ENCODE data around the gene ZNF263.

The ZNF263 gene

GRCh38 chr16:3295783-3296182 is 12.5 kb downstream of the ZNF263 start:
- H3K9me3 ChIP-seq (ENCODE audit: control insufficient read depth, insufficient read depth, low read depth, low read length) = no peaks in the 10 kb centered on the region; the same call in 1 of the 2 replicates

DNA sequence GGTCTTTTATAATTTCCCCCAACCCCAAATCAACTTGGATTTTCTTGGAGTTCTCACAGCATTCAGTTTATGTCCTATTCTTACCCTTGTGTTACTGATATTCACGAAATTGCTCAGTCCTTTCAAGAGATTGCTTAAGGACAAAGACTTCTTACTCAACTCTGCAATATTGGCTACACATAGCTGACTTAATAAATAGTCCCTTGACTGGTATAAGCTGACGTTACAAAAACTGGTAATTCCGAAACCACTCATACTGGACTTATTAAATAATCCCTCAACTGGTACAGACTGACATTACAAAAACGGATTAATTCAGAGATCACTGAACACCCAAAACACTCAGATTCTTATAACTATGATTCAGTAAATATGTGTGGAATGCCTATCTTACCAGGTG is 21.1 kb downstream of the ZNF263 start:
- H3K4me1 ChIP-seq (ENCODE audit: control insufficient read depth, insufficient read depth, low read length) = no peaks in the 10 kb centered on the region
- H3K27ac ChIP-seq (ENCODE audit: extremely low read depth, low read depth, low read length) = no peak overlapping the region
- CTCF ChIA-PET = interaction anchor here (0.7 to 1.4 kb wide), 4 partner anchors 10 to 675 kb away, joined by 3 to 4 read pairs (median 4); no protein-coding TSS in a partner anchor
- TF ChIP-seq KLF7 (tag by site-specific recombination; IDR thresholded peaks at IDR 0.05; ENCODE audit: borderline replicate concordance) = no peak
- TF ChIP-seq ZNF785 (tag by site-specific recombination; IDR thresholded peaks at IDR 0.05) = no peak
- TF ChIP-seq YY1 (tag by site-specific recombination; IDR thresholded peaks at IDR 0.05) = no peak
- TF ChIP-seq TRIM28 (IDR thresholded peaks at IDR 0.05; ENCODE audit: borderline replicate concordance, low read length) = no peak
- TF ChIP-seq, protein P1, sequence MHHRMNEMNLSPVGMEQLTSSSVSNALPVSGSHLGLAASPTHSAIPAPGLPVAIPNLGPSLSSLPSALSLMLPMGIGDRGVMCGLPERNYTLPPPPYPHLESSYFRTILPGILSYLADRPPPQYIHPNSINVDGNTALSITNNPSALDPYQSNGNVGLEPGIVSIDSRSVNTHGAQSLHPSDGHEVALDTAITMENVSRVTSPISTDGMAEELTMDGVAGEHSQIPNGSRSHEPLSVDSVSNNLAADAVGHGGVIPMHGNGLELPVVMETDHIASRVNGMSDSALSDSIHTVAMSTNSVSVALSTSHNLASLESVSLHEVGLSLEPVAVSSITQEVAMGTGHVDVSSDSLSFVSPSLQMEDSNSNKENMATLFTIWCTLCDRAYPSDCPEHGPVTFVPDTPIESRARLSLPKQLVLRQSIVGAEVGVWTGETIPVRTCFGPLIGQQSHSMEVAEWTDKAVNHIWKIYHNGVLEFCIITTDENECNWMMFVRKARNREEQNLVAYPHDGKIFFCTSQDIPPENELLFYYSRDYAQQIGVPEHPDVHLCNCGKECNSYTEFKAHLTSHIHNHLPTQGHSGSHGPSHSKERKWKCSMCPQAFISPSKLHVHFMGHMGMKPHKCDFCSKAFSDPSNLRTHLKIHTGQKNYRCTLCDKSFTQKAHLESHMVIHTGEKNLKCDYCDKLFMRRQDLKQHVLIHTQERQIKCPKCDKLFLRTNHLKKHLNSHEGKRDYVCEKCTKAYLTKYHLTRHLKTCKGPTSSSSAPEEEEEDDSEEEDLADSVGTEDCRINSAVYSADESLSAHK (tag by site-specific recombination; IDR thresholded peaks at IDR 0.05) = no peak
- TF ChIP-seq ZNF140 (tag by site-specific recombination; IDR thresholded peaks at IDR 0.05) = no peak
- no peak for TF ChIP-seq ZNF658 (tag by site-specific recombination; IDR thresholded peaks at IDR 0.05)
- POLR2A ChIA-PET = interaction anchor here (3.4 kb wide), 1 partner anchor 21 kb away, joined by 21 read pairs; the partner anchor contains the start of gene ZNF263
- H3K9me3 ChIP-seq (ENCODE audit: control insufficient read depth, insufficient read depth, low read depth, low read length) = no peaks in the 10 kb centered on the region; the same call in 1 of the 2 replicates
- peaks cover 14 to 51% of the 10 kb centered on the region in 2 experiments; a peak in 2 of 3 replicates for H3K36me3 ChIP-seq (ENCODE audit: control insufficient read depth in 2 of 2, insufficient read depth in 1 of 2, low read length in 2 of 2)
- no peak overlapping the region for H3K4me3 ChIP-seq (ENCODE audit: low read depth, low read length)

More at GRCh38 chr16:3295783-3296182, 12.5 kb downstream of the ZNF263 start:
- POLR2A ChIA-PET = interaction anchor here (1.3 kb wide), 1 partner anchor 13 kb away, joined by 3 read pairs; no protein-coding TSS in a partner anchor
- peaks cover 3 to 54% of the 10 kb centered on the region in 2 experiments; a peak in 1 of 3 replicates for H3K36me3 ChIP-seq (ENCODE audit: control insufficient read depth in 2 of 2, insufficient read depth in 1 of 2, low read length in 2 of 2)
- no peaks in the 10 kb centered on the region for H3K4me1 ChIP-seq (ENCODE audit: control insufficient read depth, insufficient read depth, low read length)
- H3K4me3 ChIP-seq (ENCODE audit: low read depth, low read length) = no peak overlapping the region
- CTCF ChIA-PET = interaction anchor here (1.0 kb wide), 1 partner anchor 12 kb away, joined by 3 read pairs; no protein-coding TSS in a partner anchor
- H3K27ac ChIP-seq (ENCODE audit: extremely low read depth, low read depth, low read length) = no peak overlapping the region
- no peak for TF ChIP-seq ZNF549 (tag by site-specific recombination; IDR thresholded peaks at IDR 0.05)
- TF ChIP-seq ZNF670 (tag by site-specific recombination; IDR thresholded peaks at IDR 0.05; ENCODE audit: low read depth) = no peak
- no peak for TF ChIP-seq ZNF561 (tag by site-specific recombination; IDR thresholded peaks at IDR 0.05; ENCODE audit: borderline replicate concordance)
- no peak for TF ChIP-seq SCRT2 (tag by site-specific recombination; IDR thresholded peaks at IDR 0.05)
- no peak for TF ChIP-seq ZNF571 (tag by site-specific recombination; IDR thresholded peaks at IDR 0.05)
- TF ChIP-seq ZNF654 (tag by site-specific recombination; IDR thresholded peaks at IDR 0.05; ENCODE audit: low read depth) = no peak
- TF ChIP-seq, protein P2, sequence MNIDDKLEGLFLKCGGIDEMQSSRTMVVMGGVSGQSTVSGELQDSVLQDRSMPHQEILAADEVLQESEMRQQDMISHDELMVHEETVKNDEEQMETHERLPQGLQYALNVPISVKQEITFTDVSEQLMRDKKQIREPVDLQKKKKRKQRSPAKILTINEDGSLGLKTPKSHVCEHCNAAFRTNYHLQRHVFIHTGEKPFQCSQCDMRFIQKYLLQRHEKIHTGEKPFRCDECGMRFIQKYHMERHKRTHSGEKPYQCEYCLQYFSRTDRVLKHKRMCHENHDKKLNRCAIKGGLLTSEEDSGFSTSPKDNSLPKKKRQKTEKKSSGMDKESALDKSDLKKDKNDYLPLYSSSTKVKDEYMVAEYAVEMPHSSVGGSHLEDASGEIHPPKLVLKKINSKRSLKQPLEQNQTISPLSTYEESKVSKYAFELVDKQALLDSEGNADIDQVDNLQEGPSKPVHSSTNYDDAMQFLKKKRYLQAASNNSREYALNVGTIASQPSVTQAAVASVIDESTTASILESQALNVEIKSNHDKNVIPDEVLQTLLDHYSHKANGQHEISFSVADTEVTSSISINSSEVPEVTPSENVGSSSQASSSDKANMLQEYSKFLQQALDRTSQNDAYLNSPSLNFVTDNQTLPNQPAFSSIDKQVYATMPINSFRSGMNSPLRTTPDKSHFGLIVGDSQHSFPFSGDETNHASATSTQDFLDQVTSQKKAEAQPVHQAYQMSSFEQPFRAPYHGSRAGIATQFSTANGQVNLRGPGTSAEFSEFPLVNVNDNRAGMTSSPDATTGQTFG (tag by site-specific recombination; IDR thresholded peaks at IDR 0.05; ENCODE audit: borderline replicate concordance) = no peak
- no peak for TF ChIP-seq ZNF292 (tag by site-specific recombination; IDR thresholded peaks at IDR 0.05; ENCODE audit: borderline replicate concordance, low read depth)
- TF ChIP-seq, protein P3, sequence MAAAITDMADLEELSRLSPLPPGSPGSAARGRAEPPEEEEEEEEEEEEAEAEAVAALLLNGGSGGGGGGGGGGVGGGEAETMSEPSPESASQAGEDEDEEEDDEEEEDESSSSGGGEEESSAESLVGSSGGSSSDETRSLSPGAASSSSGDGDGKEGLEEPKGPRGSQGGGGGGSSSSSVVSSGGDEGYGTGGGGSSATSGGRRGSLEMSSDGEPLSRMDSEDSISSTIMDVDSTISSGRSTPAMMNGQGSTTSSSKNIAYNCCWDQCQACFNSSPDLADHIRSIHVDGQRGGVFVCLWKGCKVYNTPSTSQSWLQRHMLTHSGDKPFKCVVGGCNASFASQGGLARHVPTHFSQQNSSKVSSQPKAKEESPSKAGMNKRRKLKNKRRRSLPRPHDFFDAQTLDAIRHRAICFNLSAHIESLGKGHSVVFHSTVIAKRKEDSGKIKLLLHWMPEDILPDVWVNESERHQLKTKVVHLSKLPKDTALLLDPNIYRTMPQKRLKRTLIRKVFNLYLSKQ (tag by site-specific recombination; IDR thresholded peaks at IDR 0.05; ENCODE audit: borderline replicate concordance) = no peak
- no peak for TF ChIP-seq GFI1B (tag by site-specific recombination; IDR thresholded peaks at IDR 0.05)
- TF ChIP-seq, protein P4, sequence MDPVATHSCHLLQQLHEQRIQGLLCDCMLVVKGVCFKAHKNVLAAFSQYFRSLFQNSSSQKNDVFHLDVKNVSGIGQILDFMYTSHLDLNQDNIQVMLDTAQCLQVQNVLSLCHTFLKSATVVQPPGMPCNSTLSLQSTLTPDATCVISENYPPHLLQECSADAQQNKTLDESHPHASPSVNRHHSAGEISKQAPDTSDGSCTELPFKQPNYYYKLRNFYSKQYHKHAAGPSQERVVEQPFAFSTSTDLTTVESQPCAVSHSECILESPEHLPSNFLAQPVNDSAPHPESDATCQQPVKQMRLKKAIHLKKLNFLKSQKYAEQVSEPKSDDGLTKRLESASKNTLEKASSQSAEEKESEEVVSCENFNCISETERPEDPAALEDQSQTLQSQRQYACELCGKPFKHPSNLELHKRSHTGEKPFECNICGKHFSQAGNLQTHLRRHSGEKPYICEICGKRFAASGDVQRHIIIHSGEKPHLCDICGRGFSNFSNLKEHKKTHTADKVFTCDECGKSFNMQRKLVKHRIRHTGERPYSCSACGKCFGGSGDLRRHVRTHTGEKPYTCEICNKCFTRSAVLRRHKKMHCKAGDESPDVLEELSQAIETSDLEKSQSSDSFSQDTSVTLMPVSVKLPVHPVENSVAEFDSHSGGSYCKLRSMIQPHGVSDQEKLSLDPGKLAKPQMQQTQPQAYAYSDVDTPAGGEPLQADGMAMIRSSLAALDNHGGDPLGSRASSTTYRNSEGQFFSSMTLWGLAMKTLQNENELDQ (tag by site-specific recombination; IDR thresholded peaks at IDR 0.05; ENCODE audit: low read depth) = no peak
- TF ChIP-seq ZNF610 (tag by site-specific recombination; IDR thresholded peaks at IDR 0.05; ENCODE audit: borderline replicate concordance) = no peak

All from HEK293 (cell line).